OCI-LY3 (cell line): ENCODE data around the gene ZMYND8.

Experiments used
- EZH2phosphoT487 ChIP-seq: fragments of 200-600 bp; shearing (Covaris generic); IDR thresholded peaks from 2 replicates; pipeline ENCODE4 v1.6.1; 2018; ENCODE audit warnings: antibody characterized with exemption, mixed run types, low read depth
- TF ChIP-seq, protein P1 (sequence below): fragments of 200-600, 300-600 bp; sonication (generic); IDR thresholded peaks from 2 replicates; pipeline ENCODE4 v1.5.1; 2014; ENCODE audit warnings: antibody characterized with exemption, low read length, low read depth

DNA sequence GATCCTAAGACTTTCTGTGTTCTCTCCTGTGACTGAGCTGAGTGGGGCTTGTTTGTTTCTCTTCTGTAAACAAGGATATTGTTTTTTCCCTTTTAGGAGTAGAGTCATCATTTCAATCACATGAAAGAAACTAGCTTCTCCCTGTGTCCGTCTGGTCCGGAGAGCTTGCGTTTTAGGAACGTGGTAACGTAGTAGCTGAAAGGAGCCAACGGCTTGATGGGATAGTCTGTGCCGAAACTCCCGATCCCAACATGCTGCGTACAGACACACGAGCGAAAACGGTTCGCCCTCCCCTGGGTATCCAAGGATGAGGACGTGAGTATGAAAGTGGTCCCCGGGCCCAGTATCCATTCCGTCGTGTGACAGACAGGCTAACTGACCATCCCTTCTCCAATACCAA lies 146.5 kb downstream of the ZMYND8 start:
- TF ChIP-seq, protein P1, sequence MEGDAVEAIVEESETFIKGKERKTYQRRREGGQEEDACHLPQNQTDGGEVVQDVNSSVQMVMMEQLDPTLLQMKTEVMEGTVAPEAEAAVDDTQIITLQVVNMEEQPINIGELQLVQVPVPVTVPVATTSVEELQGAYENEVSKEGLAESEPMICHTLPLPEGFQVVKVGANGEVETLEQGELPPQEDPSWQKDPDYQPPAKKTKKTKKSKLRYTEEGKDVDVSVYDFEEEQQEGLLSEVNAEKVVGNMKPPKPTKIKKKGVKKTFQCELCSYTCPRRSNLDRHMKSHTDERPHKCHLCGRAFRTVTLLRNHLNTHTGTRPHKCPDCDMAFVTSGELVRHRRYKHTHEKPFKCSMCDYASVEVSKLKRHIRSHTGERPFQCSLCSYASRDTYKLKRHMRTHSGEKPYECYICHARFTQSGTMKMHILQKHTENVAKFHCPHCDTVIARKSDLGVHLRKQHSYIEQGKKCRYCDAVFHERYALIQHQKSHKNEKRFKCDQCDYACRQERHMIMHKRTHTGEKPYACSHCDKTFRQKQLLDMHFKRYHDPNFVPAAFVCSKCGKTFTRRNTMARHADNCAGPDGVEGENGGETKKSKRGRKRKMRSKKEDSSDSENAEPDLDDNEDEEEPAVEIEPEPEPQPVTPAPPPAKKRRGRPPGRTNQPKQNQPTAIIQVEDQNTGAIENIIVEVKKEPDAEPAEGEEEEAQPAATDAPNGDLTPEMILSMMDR = no peak
- no peak for TF ChIP-seq EZH2phosphoT487
